OCI-LY1 (cell line): ENCODE data around the gene CTF1.
A peak's percentile ranks its signal among the peaks of the same experiment; 100 is the strongest.

Source experiments
- H2AFZ ChIP-seq: fragments of 200-600 bp; sonication (generic), shearing (Covaris generic); 2 replicates; pipeline ENCODE4 v1.6.0; 2014; ENCODE audit warnings: antibody characterized with exemption, mild to moderate bottlenecking, low read length
- H3F3A ChIP-seq: fragments of 200-600 bp; sonication (generic), shearing (Covaris generic); 2 replicates; pipeline ENCODE4 v1.6.0; 2014; ENCODE audit warnings: mild to moderate bottlenecking, antibody characterized with exemption, low read length, moderate library complexity; ENCODE audit not compliant: insufficient read depth
- H3K27ac ChIP-seq: fragments of 200-600 bp; sonication (generic); 2 replicates; pipeline ENCODE4 v1.5.1; 2014; ENCODE audit warnings: low read length, mixed run types, mild to moderate bottlenecking, low read depth; ENCODE audit not compliant: poor library complexity, severe bottlenecking
- H3K27me3 ChIP-seq: fragments of 200-600 bp; sonication (generic); 2 replicates; pipeline ENCODE4 v1.6.0; 2014; ENCODE audit warnings: antibody characterized with exemption, mild to moderate bottlenecking, low read length, moderate library complexity; ENCODE audit not compliant: insufficient read depth
- H3K36me3 ChIP-seq: fragments of 200-600 bp; sonication (generic); 2 replicates; pipeline ENCODE4 v1.6.1; 2014; ENCODE audit warnings: mild to moderate bottlenecking, antibody characterized with exemption, low read length, moderate library complexity, mixed read lengths; ENCODE audit not compliant: insufficient read depth
- H3K4me1 ChIP-seq: fragments of 200-600 bp; sonication (generic); 2 replicates; pipeline ENCODE4 v1.5.1; 2014; ENCODE audit warnings: mild to moderate bottlenecking, low read length, moderate library complexity; ENCODE audit not compliant: insufficient read depth, severe bottlenecking
- H3K4me2 ChIP-seq: fragments of 200-600 bp; sonication (generic), shearing (Covaris generic); 2 replicates; pipeline ENCODE4 v1.6.1; 2014; ENCODE audit warnings: low read length
- H3K4me3 ChIP-seq: fragments of 200-600 bp; sonication (generic); 2 replicates; pipeline ENCODE4 v1.5.1; 2014; ENCODE audit warnings: low read length, low read depth, mild to moderate bottlenecking, mixed read lengths; ENCODE audit not compliant: poor library complexity, severe bottlenecking
- H3K79me2 ChIP-seq: fragments of 200-600 bp; shearing (Covaris generic); 2 replicates; pipeline ENCODE4 v1.6.1; 2016; ENCODE audit warnings: mixed run types, low read length, mixed read lengths; ENCODE audit not compliant: insufficient read depth
- H3K9ac ChIP-seq: fragments of 200-600 bp; sonication (generic), shearing (Covaris generic); 2 replicates; pipeline ENCODE4 v1.6.1; 2014; ENCODE audit warnings: mild to moderate bottlenecking, low read length, mixed read lengths
- H3K9me2 ChIP-seq: fragments of 200-600 bp; sonication (generic), shearing (Covaris generic); 2 replicates; pipeline ENCODE4 v1.6.1; 2014; ENCODE audit warnings: low read depth, mild to moderate bottlenecking, low read length, mixed read lengths
- H3K9me3 ChIP-seq: fragments of 200-600 bp; shearing (Covaris generic); 2 replicates; pipeline ENCODE4 v1.6.1; 2014; ENCODE audit warnings: low read length, mixed read lengths
- H4K20me1 ChIP-seq: fragments of 200-600 bp; sonication (generic), shearing (Covaris generic); 2 replicates; pipeline ENCODE4 v1.6.0; 2016; ENCODE audit warnings: mild to moderate bottlenecking, low read length; ENCODE audit not compliant: insufficient read depth
- EZH2 ChIP-seq: fragments of 200-600 bp; sonication (generic), shearing (Covaris generic); IDR thresholded peaks from 2 replicates; pipeline ENCODE4 v1.8.0; 2017; ENCODE audit warnings: borderline replicate concordance, mixed run types, mild to moderate bottlenecking, antibody characterized with exemption, low read length, moderate library complexity, mixed read lengths
- TF ChIP-seq, protein P1 (sequence below): fragments of 200-600 bp; sonication (generic), shearing (Covaris generic); IDR thresholded peaks from 2 replicates; pipeline ENCODE4 v1.5.1; 2017; ENCODE audit warnings: mild to moderate bottlenecking, antibody characterized with exemption, low read length, moderate library complexity, mixed read lengths

Gene CTF1

DNA sequence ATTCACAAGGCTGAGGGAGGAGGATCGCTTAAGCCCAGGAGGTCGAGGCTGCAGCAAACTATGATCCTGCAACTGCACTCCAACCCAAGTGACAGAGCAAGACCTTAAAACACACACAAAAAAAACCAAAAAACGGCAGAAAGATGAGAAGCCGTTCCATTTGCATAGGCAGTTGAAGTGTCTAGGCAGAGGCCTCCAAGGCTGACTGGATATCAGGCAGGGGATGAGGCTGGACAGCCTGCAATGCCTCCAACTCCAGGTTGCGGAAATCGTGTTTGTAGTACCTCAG is 25.0 kb downstream of the CTF1 start:
- Histone ChIP-seq H3K9me3 (no peaks in the 10 kb centered on the region), H3K36me3 (no peaks in the 10 kb centered on the region), H3K4me1 (peaks cover 19% of the 10 kb centered on the region), H3K4me2 (peak overlapping the region; percentile 91), H3K27me3 (no peaks in the 10 kb centered on the region), H4K20me1 (no peaks in the 10 kb centered on the region), H3K9me2 (no peaks in the 10 kb centered on the region), H3K27ac (no peak overlapping the region), H3K4me3 (peak overlapping the region; percentile 73), H3K9ac (no peak overlapping the region), H2AFZ (no peak overlapping the region), H3K79me2 (no peaks in the 10 kb centered on the region), H3F3A (no peaks in the 10 kb centered on the region)
- TF ChIP-seq, protein P1, sequence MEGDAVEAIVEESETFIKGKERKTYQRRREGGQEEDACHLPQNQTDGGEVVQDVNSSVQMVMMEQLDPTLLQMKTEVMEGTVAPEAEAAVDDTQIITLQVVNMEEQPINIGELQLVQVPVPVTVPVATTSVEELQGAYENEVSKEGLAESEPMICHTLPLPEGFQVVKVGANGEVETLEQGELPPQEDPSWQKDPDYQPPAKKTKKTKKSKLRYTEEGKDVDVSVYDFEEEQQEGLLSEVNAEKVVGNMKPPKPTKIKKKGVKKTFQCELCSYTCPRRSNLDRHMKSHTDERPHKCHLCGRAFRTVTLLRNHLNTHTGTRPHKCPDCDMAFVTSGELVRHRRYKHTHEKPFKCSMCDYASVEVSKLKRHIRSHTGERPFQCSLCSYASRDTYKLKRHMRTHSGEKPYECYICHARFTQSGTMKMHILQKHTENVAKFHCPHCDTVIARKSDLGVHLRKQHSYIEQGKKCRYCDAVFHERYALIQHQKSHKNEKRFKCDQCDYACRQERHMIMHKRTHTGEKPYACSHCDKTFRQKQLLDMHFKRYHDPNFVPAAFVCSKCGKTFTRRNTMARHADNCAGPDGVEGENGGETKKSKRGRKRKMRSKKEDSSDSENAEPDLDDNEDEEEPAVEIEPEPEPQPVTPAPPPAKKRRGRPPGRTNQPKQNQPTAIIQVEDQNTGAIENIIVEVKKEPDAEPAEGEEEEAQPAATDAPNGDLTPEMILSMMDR = no peak
- TF ChIP-seq EZH2 = no peak

DNA sequence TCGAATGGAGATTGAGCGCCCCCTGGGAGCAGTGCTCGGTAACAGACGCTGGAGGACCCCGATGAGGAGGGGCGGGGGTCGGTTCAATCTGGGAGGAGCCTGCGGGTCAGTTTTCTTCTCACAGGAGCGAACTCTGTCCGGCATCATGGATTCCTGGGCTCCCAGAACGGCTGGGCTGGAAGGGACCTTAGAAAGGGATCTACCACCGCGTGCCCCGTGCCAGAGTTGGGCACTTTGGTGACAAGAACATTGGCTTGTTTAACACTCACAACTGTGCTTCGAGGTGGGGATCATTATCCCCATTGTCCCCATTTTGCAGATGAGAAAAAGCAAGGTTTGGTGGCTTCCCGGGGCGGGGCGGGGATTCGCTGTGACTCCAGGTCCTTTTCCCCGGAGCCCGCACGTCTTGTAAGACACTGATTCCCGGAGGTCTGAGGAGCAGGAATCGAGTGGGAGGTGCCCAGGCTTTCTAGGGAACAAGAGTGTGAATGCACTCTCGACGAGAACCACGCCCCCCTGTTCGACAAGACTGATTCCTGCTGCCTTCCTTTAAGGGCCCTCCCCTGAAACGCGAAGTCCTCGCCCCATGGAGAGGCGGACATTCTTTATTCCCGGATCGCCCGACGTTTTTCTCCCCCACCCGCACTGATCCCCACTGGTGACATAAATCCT is 25.5 kb downstream of the CTF1 start:
- Histone ChIP-seq H2AFZ (peak overlapping the region; percentile 28; the same call in 1 of the 2 replicates), H3K9ac (peak overlapping the region; percentile 55; the same call in 1 of the 2 replicates), H3K9me2 (no peaks in the 10 kb centered on the region), H3K4me1 (peaks cover 19% of the 10 kb centered on the region), H3K4me3 (peak overlapping the region; percentile 73), H3K27ac (peak overlapping the region; percentile 47), H3K27me3 (no peaks in the 10 kb centered on the region), H3K4me2 (peak overlapping the region; percentile 91), H3F3A (no peaks in the 10 kb centered on the region), H3K79me2 (no peaks in the 10 kb centered on the region), H3K36me3 (no peaks in the 10 kb centered on the region), H3K9me3 (no peaks in the 10 kb centered on the region), H4K20me1 (no peaks in the 10 kb centered on the region)
- no peak for TF ChIP-seq EZH2
- TF ChIP-seq, protein P1 = peak; percentile 97

DNA sequence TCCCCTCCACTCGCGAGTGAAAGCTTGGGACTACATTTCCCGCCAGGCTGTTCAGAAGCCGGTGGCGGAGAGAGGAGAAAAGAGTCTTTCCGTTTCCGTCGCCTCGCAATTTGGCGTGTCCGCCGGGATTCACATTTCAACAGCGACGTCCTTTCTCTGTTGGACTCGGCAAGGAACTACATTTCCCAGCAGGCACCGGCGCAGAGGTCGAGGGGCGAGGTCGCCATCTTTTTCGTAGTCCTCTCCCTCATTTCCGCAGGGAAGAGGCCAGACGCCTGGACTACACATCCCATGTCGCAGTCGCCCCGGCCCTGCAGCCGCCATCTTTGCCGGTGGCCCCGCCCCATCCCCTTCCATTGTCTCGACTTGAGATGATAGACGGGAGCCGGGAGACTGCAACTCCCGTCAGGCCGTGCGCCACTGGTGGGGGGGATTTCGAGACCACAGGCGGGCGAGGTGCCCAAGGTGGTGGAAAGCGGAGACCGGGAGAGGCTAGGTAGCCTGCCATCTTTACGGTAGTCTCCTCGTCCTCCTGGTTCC is 26.1 kb downstream of the CTF1 start:
- H3K4me2 ChIP-seq = peak overlapping the region; percentile 91
- TF ChIP-seq EZH2 = no peak
- TF ChIP-seq, protein P1 = no peak
- peak overlapping the region; percentile 73 for H3K4me3 ChIP-seq
- no peaks in the 10 kb centered on the region for H3K27me3 ChIP-seq
- H3K79me2 ChIP-seq = no peaks in the 10 kb centered on the region
- peak overlapping the region; percentile 28; the same call in 1 of the 2 replicates for H2AFZ ChIP-seq
- no peaks in the 10 kb centered on the region for H4K20me1 ChIP-seq
- H3F3A ChIP-seq = no peaks in the 10 kb centered on the region
- peak overlapping the region; percentile 72 for H3K9ac ChIP-seq
- H3K4me1 ChIP-seq = peaks cover 22% of the 10 kb centered on the region
- peak overlapping the region; percentile 85 for H3K27ac ChIP-seq
- no peaks in the 10 kb centered on the region for H3K36me3 ChIP-seq
- no peaks in the 10 kb centered on the region for H3K9me2 ChIP-seq
- H3K9me3 ChIP-seq = no peaks in the 10 kb centered on the region
